ENCODE data around the gene CHPF2. TPM values are rescaled to one million over a fixed set of nuclear protein-coding genes. Genes with fewer than 3 reads are reported as not detected.

CHPF2 gene
- total RNA-seq, 1 experiment from 2014 or later: 19.5 TPM

DNA sequence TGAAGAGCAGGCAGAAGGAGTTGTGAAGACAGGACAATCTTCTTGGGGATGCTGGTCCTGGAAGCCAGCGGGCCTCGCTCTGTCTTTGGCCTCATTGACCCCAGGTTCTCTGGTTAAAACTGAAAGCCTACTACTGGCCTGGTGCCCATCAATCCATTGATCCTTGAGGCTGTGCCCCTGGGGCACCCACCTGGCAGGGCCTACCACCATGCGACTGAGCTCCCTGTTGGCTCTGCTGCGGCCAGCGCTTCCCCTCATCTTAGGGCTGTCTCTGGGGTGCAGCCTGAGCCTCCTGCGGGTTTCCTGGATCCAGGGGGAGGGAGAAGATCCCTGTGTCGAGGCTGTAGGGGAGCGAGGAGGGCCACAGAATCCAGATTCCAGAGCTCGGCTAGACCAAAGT, 1.5 kb downstream of the CHPF2 start (continued):
- TF ChIP-seq, protein P1, sequence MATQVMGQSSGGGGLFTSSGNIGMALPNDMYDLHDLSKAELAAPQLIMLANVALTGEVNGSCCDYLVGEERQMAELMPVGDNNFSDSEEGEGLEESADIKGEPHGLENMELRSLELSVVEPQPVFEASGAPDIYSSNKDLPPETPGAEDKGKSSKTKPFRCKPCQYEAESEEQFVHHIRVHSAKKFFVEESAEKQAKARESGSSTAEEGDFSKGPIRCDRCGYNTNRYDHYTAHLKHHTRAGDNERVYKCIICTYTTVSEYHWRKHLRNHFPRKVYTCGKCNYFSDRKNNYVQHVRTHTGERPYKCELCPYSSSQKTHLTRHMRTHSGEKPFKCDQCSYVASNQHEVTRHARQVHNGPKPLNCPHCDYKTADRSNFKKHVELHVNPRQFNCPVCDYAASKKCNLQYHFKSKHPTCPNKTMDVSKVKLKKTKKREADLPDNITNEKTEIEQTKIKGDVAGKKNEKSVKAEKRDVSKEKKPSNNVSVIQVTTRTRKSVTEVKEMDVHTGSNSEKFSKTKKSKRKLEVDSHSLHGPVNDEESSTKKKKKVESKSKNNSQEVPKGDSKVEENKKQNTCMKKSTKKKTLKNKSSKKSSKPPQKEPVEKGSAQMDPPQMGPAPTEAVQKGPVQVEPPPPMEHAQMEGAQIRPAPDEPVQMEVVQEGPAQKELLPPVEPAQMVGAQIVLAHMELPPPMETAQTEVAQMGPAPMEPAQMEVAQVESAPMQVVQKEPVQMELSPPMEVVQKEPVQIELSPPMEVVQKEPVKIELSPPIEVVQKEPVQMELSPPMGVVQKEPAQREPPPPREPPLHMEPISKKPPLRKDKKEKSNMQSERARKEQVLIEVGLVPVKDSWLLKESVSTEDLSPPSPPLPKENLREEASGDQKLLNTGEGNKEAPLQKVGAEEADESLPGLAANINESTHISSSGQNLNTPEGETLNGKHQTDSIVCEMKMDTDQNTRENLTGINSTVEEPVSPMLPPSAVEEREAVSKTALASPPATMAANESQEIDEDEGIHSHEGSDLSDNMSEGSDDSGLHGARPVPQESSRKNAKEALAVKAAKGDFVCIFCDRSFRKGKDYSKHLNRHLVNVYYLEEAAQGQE (IDR thresholded peaks at IDR 0.05; ENCODE audit: low read depth): no peak
- no peak for TF ChIP-seq POLR2AphosphoS5 (IDR thresholded peaks at IDR 0.05; ENCODE audit: low read depth, low read length)
- TF ChIP-seq, protein P2, sequence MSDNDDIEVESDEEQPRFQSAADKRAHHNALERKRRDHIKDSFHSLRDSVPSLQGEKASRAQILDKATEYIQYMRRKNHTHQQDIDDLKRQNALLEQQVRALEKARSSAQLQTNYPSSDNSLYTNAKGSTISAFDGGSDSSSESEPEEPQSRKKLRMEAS (IDR thresholded peaks at IDR 0.05): no peak
- no peak for TF ChIP-seq TCF7L2 (IDR thresholded peaks at IDR 0.05; ENCODE audit: borderline replicate concordance, extremely low read depth, insufficient read depth, insufficient read length)
- no peak for TF ChIP-seq EGR1 (IDR thresholded peaks at IDR 0.05; ENCODE audit: low read depth)

- H3K9me3 ChIP-seq (ENCODE audit: control insufficient read depth in 1 of 2, insufficient read depth in 1 of 2, low read depth in 1 of 2, low read length in 2 of 2): no peaks in the 10 kb centered on the region
- H3K9ac ChIP-seq (ENCODE audit: low read length): no peak overlapping the region
- no peak overlapping the region for H3K4me3 ChIP-seq (replicated peaks in 1 of 2; ENCODE audit: low read depth in 1 of 2, low read length in 2 of 2)
- H3K4me1 ChIP-seq (ENCODE audit: control insufficient read depth in 1 of 2, insufficient read depth in 2 of 2, low read length in 2 of 2): peaks cover 11 to 21% of the 10 kb centered on the region in 2 experiments
- intact Hi-C loops (cut with micrococcal nuclease): no loop called here
- no peaks in the 10 kb centered on the region for H3K27me3 ChIP-seq (ENCODE audit: insufficient read depth, low read length)
- H3K4me2 ChIP-seq (ENCODE audit: low read length): no peak overlapping the region
- ChIA-PET CTCF (interaction anchor here (1.3 kb wide), 1 partner anchor 7 kb away, joined by 4 read pairs; no protein-coding TSS in a partner anchor), RAD21 (ENCODE audit: low non-redundant PET in 1 of 2, low total read pairs in 2 of 2, uncharacterized antibody in 2 of 2, unreplicated experiment in 2 of 2) (no interaction called here), POLR2A (no interaction called here)
- peaks cover 33% of the 10 kb centered on the region for H3K79me2 ChIP-seq (ENCODE audit: insufficient read depth, low read length)
- BruUV-seq (replicated peaks): no TSS peak
- no peaks in the 10 kb centered on the region for H3K9me2 ChIP-seq (ENCODE audit: insufficient read depth)
- TF ChIP-seq, protein P3, sequence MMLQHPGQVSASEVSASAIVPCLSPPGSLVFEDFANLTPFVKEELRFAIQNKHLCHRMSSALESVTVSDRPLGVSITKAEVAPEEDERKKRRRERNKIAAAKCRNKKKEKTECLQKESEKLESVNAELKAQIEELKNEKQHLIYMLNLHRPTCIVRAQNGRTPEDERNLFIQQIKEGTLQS (IDR thresholded peaks at IDR 0.05): no peak
- no peak for TF ChIP-seq JUND (IDR thresholded peaks at IDR 0.05)
- TF ChIP-seq, protein P2 (IDR thresholded peaks at IDR 0.05): no peak
- TF ChIP-seq EZH2phosphoT487 (IDR thresholded peaks at IDR 0.05; ENCODE audit: borderline replicate concordance): no peak
- peaks cover 13 to 27% of the 10 kb centered on the region in 2 experiments for H3K36me3 ChIP-seq (ENCODE audit: control insufficient read depth in 1 of 2, insufficient read depth in 2 of 2, low read length in 2 of 2)
- no peak for DNase-seq (ENCODE audit: low read depth, low spot score)
- H3K27ac ChIP-seq (ENCODE audit: low read depth, low read length): no peak overlapping the region
- H2AFZ ChIP-seq (ENCODE audit: low read depth, low read length, poor library complexity, severe bottlenecking): no peak overlapping the region
- no peak for ATAC-seq
- no peaks in the 10 kb centered on the region for H4K20me1 ChIP-seq (ENCODE audit: insufficient read depth)
Observed at GRCh38 chr7:151235091-151235787, 3.0 kb downstream of the CHPF2 start.

Measured in HCT116 (cell line).